Left renal cortex interstitium (tissue), 4 donors: Measurements from ENCODE around the gene HYOU1. TPM values are rescaled to one million over a fixed set of nuclear protein-coding genes. Genes with fewer than 3 reads are reported as not detected.
A peak's percentile ranks its signal among the peaks of the same experiment; 100 is the strongest.
"Not testable (repeated sequence)": the region's sequence is repeated elsewhere in the genome, so short reads cannot be mapped to it uniquely, and the experiment has no call there.

Source experiments
- DNase-seq, 4 donors: peaks; one replicate each; pipeline ENCODE4 v3.0.0-alpha.2; 2013; ENCODE audit warnings: low read depth in 4 of 4, low spot score in 2 of 4, missing footprints in 1 of 4
- polyA plus RNA-seq, 4 donors: library from polyadenylated mRNA; unstranded; fragments of 120-200 nt; gene quantifications; one replicate each; pipeline ENCODE4 v1.2.1, GENCODE V29; 2013; ENCODE audit not compliant: insufficient read length in 4 of 4

Gene HYOU1
- polyA plus RNA-seq, 4 donors = 108 to 128 (median 121) TPM

GRCh38 chr11:119087747-119088241 is 30.8 kb upstream of the HYOU1 start:
- no peak for DNase-seq

GRCh38 chr11:119087123-119087522 is 30.1 kb upstream of the HYOU1 start:
- no peak for DNase-seq

GRCh38 chr11:119085437-119085847 is 28.4 kb upstream of the HYOU1 start:
- no peak for DNase-seq

- peak; percentile 93 to 96 (median 94) for DNase-seq
Measured at GRCh38 chr11:119084663-119085436, 27.8 kb upstream of the HYOU1 start, which contains the start of gene HMBS. HMBS (plus strand) TSS chr11:119084881; CDS start chr11:119085034, 153 bp downstream.

GRCh38 chr11:119081682-119082260 is 24.8 kb upstream of the HYOU1 start:
- no peak for DNase-seq

- DNase-seq = no peak
Measured at GRCh38 chr11:119078675-119079420, 21.8 kb upstream of the HYOU1 start.

GRCh38 chr11:119077839-119078238 is 20.8 kb upstream of the HYOU1 start:
- no peak for DNase-seq

- peak; percentile 77 to 94 (median 86) for DNase-seq
Measured at GRCh38 chr11:119067371-119068222, 10.6 kb upstream of the HYOU1 start, which contains the start of gene VPS11. VPS11 (plus strand) TSS chr11:119067818; CDS start chr11:119067824, 6 bp downstream.

GRCh38 chr11:119065369-119065768 is 8.4 kb upstream of the HYOU1 start:
- no peak for DNase-seq

GRCh38 chr11:119062779-119063178 is 5.8 kb upstream of the HYOU1 start:
- no peak for DNase-seq

GRCh38 chr11:119061256-119061655 is 4.3 kb upstream of the HYOU1 start:
- no peak for DNase-seq

- DNase-seq = not testable (repeated sequence)
Measured at GRCh38 chr11:119059128-119059527, 2.1 kb upstream of the HYOU1 start.

GRCh38 chr11:119056421-119056999 is 495 bp downstream of the HYOU1 start:
- DNase-seq = no peak

GRCh38 chr11:119055901-119056300 is 1.1 kb downstream of the HYOU1 start:
- no peak for DNase-seq

GRCh38 chr11:119054418-119054817 is 2.6 kb downstream of the HYOU1 start:
- no peak for DNase-seq

- DNase-seq = no peak
Measured at GRCh38 chr11:119052163-119052814, 4.7 kb downstream of the HYOU1 start.

- DNase-seq = no peak
Measured at GRCh38 chr11:119051440-119052162, 5.4 kb downstream of the HYOU1 start.

GRCh38 chr11:119049081-119049480 is 7.9 kb downstream of the HYOU1 start:
- DNase-seq = no peak

GRCh38 chr11:119048644-119049043 is 8.4 kb downstream of the HYOU1 start:
- no peak for DNase-seq
